Inflammatory macrophage (primary cell): ENCODE measurements around the gene MBOAT7.
"Not testable (repeated sequence)": the region's sequence is repeated elsewhere in the genome, so short reads cannot be mapped to it uniquely, and the experiment has no call there.

Source experiments
- DNase-seq, 2 donors: peaks; one replicate each; pipeline ENCODE4 v3.0.0-alpha.2; 2020 to 2022
- total RNA-seq, 18 experiments: gene quantifications; one replicate each; lab custom pipeline; 2026; ENCODE audit warnings: mixed read lengths in 6 of 18, inconsistent platforms in 2 of 18; lab: John Stamatoyannopoulos, UW

Gene MBOAT7
- total RNA-seq: 30.2 to 76.9 (median 43.3) reads per million in 18 experiments

GRCh38 chr19:54189145-54189734 lies at the start of gene MBOAT7:
Gene MBOAT7, minus strand, starts transcription at chr19:54189580. Its CDS starts 1,072 bp downstream, at chr19:54188508.
- DNase-seq: no peak

- DNase-seq: no peak
Measured at GRCh38 chr19:54233941-54234340, 44.6 kb upstream of the MBOAT7 start.

GRCh38 chr19:54231077-54231931 lies 41.9 kb upstream of the MBOAT7 start:
- peak; percentile 69 to 88 for DNase-seq

GRCh38 chr19:54230031-54230430 lies 40.7 kb upstream of the MBOAT7 start:
- no peak for DNase-seq

GRCh38 chr19:54229146-54229545 lies 39.8 kb upstream of the MBOAT7 start:
- DNase-seq: no peak

GRCh38 chr19:54224619-54225018 lies 35.2 kb upstream of the MBOAT7 start:
- DNase-seq: not testable (repeated sequence)

- peak in 1 of 2 donors; percentile 34 for DNase-seq
Measured at GRCh38 chr19:54223937-54224281, 34.5 kb upstream of the MBOAT7 start.

- DNase-seq: peak in 1 of 2 donors; percentile 15
Measured at GRCh38 chr19:54223277-54223936, 34.0 kb upstream of the MBOAT7 start.

GRCh38 chr19:54222474-54223276 lies 33.3 kb upstream of the MBOAT7 start, which contains the start of gene LILRB3:
Gene LILRB3, minus strand, starts transcription at chr19:54223007. Its CDS starts 31 bp downstream, at chr19:54222976.
- DNase-seq: peak in 1 of 2 donors; percentile 66

- DNase-seq: not testable (repeated sequence)
Measured at GRCh38 chr19:54221947-54222346, 32.6 kb upstream of the MBOAT7 start.

- DNase-seq: not testable (repeated sequence)
Measured at GRCh38 chr19:54219702-54220101, 30.3 kb upstream of the MBOAT7 start.

GRCh38 chr19:54218960-54219661 lies 29.7 kb upstream of the MBOAT7 start:
- no peak for DNase-seq

GRCh38 chr19:54218259-54218658 lies 28.9 kb upstream of the MBOAT7 start:
- no peak for DNase-seq

- DNase-seq: not testable (repeated sequence)
Measured at GRCh38 chr19:54217517-54218247, 28.3 kb upstream of the MBOAT7 start.

GRCh38 chr19:54216869-54217268 lies 27.5 kb upstream of the MBOAT7 start:
- no peak for DNase-seq

- not testable (repeated sequence) for DNase-seq
Measured at GRCh38 chr19:54214734-54215133, 25.4 kb upstream of the MBOAT7 start.

- DNase-seq: not testable (repeated sequence)
Measured at GRCh38 chr19:54214217-54214616, 24.8 kb upstream of the MBOAT7 start.

GRCh38 chr19:54211235-54211634 lies 21.9 kb upstream of the MBOAT7 start:
- peak in 1 of 2 donors; percentile 10 for DNase-seq

GRCh38 chr19:54209811-54210494 lies 20.6 kb upstream of the MBOAT7 start:
- DNase-seq: peak; percentile 96 to 97
